ENCODE measurements around the gene KMT2E. TPM values are rescaled to one million over a fixed set of nuclear protein-coding genes. Genes with fewer than 3 reads are reported as not detected.

KMT2E gene
- total RNA-seq, 1 donor from 2014 or later, result 62.5 TPM

DNA sequence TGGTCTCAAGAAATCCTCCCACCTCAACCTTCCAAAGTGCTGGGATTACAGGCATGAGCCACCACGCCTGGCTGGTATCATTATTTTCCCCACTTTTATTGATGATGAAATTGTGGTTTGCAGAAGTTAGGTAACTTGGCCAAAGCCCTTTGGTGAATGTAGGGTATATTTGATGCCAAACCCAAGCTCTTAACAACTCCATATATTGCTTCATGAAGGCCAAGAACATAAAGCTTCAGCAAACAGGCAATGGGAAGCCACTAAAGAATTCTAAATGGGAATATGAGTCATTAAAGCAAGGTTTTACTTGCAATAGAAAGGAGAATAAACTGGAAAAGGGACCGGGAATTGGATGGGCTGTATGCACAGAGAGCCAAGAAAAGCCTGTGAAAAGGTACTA lies 142.7 kb downstream of the KMT2E start:
- H3K4me3 ChIP-seq (ENCODE audit: insufficient read depth, low read depth, low read length), result no peak overlapping the region
- no peaks in the 10 kb centered on the region for H3K4me1 ChIP-seq (ENCODE audit: insufficient read depth, low read length)
- no peak overlapping the region for H3K27ac ChIP-seq (ENCODE audit: low read depth, low read length)
- H3K4me2 ChIP-seq (ENCODE audit: low read length), result no peak overlapping the region
- H3K79me2 ChIP-seq (ENCODE audit: insufficient read depth, low read length), result no peaks in the 10 kb centered on the region
- FAIRE-seq, result no peak
- TF ChIP-seq EZH2 (IDR thresholded peaks at IDR 0.05; ENCODE audit: insufficient read depth, low read length), result no peak
- no peak for TF ChIP-seq CTCF (IDR thresholded peaks at IDR 0.05; ENCODE audit: insufficient read depth, low read depth, low read length)
- H3K27ac Mint-ChIP-seq (ENCODE audit: unreplicated experiment), result no peak overlapping the region
- peaks cover 7% of the 10 kb centered on the region for H3K4me1 Mint-ChIP-seq (ENCODE audit: low read depth, unreplicated experiment)
- no peaks in the 10 kb centered on the region for H3K9me3 Mint-ChIP-seq (ENCODE audit: unreplicated experiment)
- H3K9me3 ChIP-seq (ENCODE audit: insufficient read depth, low read depth, low read length), result no peaks in the 10 kb centered on the region
- H3K36me3 Mint-ChIP-seq (ENCODE audit: low read depth, unreplicated experiment), result peaks cover 10% of the 10 kb centered on the region
- H3K9ac ChIP-seq (ENCODE audit: low read length), result no peak overlapping the region
- no peak overlapping the region for H2AFZ ChIP-seq (ENCODE audit: low read depth, low read length)
- H3K27me3 ChIP-seq (ENCODE audit: insufficient read depth, low read length), result no peaks in the 10 kb centered on the region
- H3K27me3 Mint-ChIP-seq (ENCODE audit: low read depth, unreplicated experiment), result no peaks in the 10 kb centered on the region
- no peaks in the 10 kb centered on the region for H3K36me3 ChIP-seq (ENCODE audit: insufficient read depth, low read length)
- no peaks in the 10 kb centered on the region for H4K20me1 ChIP-seq (ENCODE audit: insufficient read depth, low read length)
- DNase-seq (ENCODE audit: low read depth), result no peak
- no peak overlapping the region for H3K4me3 Mint-ChIP-seq (ENCODE audit: unreplicated experiment)

DNA sequence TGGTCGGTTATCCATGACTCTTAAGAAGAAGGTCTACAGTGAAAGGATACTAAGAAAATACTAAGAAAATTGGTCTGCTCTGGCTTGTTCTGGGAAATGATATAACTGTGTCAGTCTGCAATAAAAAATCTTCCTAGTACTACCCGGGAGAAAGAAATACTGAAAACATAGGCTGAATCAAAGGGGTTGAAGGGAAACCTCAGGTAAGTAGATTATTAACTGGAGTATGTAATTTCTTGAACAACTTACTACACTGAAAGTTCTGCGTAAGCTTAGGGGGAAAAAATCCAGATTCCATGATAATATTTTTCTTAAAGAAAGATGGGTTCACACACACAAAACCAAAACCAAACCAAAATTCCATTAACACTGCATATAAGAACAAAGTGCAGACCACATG lies 143.3 kb downstream of the KMT2E start:
- H3K4me3 Mint-ChIP-seq (ENCODE audit: unreplicated experiment), result no peak overlapping the region
- TF ChIP-seq EZH2 (IDR thresholded peaks at IDR 0.05; ENCODE audit: insufficient read depth, low read length) (no peak), CTCF (IDR thresholded peaks at IDR 0.05; ENCODE audit: insufficient read depth, low read depth, low read length) (no peak)
- no peaks in the 10 kb centered on the region for H3K36me3 ChIP-seq (ENCODE audit: insufficient read depth, low read length)
- H3K27me3 ChIP-seq (ENCODE audit: insufficient read depth, low read length), result no peaks in the 10 kb centered on the region
- no peak overlapping the region for H3K4me3 ChIP-seq (ENCODE audit: insufficient read depth, low read depth, low read length)
- H3K27me3 Mint-ChIP-seq (ENCODE audit: low read depth, unreplicated experiment), result no peaks in the 10 kb centered on the region
- no peak for FAIRE-seq
- DNase-seq (ENCODE audit: low read depth), result no peak
- H3K4me1 Mint-ChIP-seq (ENCODE audit: low read depth, unreplicated experiment), result peaks cover 7% of the 10 kb centered on the region
- H4K20me1 ChIP-seq (ENCODE audit: insufficient read depth, low read length), result no peaks in the 10 kb centered on the region
- H3K36me3 Mint-ChIP-seq (ENCODE audit: low read depth, unreplicated experiment), result peaks cover 10% of the 10 kb centered on the region
- no peaks in the 10 kb centered on the region for H3K9me3 Mint-ChIP-seq (ENCODE audit: unreplicated experiment)
- H3K4me1 ChIP-seq (ENCODE audit: insufficient read depth, low read length), result no peaks in the 10 kb centered on the region
- H2AFZ ChIP-seq (ENCODE audit: low read depth, low read length), result no peak overlapping the region
- no peak overlapping the region for H3K27ac ChIP-seq (ENCODE audit: low read depth, low read length)
- H3K79me2 ChIP-seq (ENCODE audit: insufficient read depth, low read length), result no peaks in the 10 kb centered on the region
- no peak overlapping the region for H3K27ac Mint-ChIP-seq (ENCODE audit: unreplicated experiment)
- no peak overlapping the region for H3K4me2 ChIP-seq (ENCODE audit: low read length)
- no peaks in the 10 kb centered on the region for H3K9me3 ChIP-seq (ENCODE audit: insufficient read depth, low read depth, low read length)
- no peak overlapping the region for H3K9ac ChIP-seq (ENCODE audit: low read length)

- Histone ChIP-seq H3K27me3 (ENCODE audit: insufficient read depth, low read length) (no peaks in the 10 kb centered on the region), H2AFZ (ENCODE audit: low read depth, low read length) (no peak overlapping the region), H3K36me3 (ENCODE audit: insufficient read depth, low read length) (peaks cover 7% of the 10 kb centered on the region), H3K79me2 (ENCODE audit: insufficient read depth, low read length) (no peaks in the 10 kb centered on the region), H3K4me1 (ENCODE audit: insufficient read depth, low read length) (no peaks in the 10 kb centered on the region), H3K27ac (ENCODE audit: low read depth, low read length) (no peak overlapping the region), H3K9me3 (ENCODE audit: insufficient read depth, low read depth, low read length) (no peaks in the 10 kb centered on the region), H3K4me2 (ENCODE audit: low read length) (no peak overlapping the region), H4K20me1 (ENCODE audit: insufficient read depth, low read length) (peaks cover 4% of the 10 kb centered on the region), H3K4me3 (ENCODE audit: insufficient read depth, low read depth, low read length) (no peak overlapping the region), H3K9ac (ENCODE audit: low read length) (no peak overlapping the region)
- no peak for TF ChIP-seq EZH2 (IDR thresholded peaks at IDR 0.05; ENCODE audit: insufficient read depth, low read length)
- no peak for TF ChIP-seq CTCF (IDR thresholded peaks at IDR 0.05; ENCODE audit: insufficient read depth, low read depth, low read length)
- H3K4me1 Mint-ChIP-seq (ENCODE audit: low read depth, unreplicated experiment), result peaks cover 7% of the 10 kb centered on the region
- H3K4me3 Mint-ChIP-seq (ENCODE audit: unreplicated experiment), result no peak overlapping the region
- no peak for DNase-seq (ENCODE audit: low read depth)
- no peaks in the 10 kb centered on the region for H3K27me3 Mint-ChIP-seq (ENCODE audit: low read depth, unreplicated experiment)
- H3K9me3 Mint-ChIP-seq (ENCODE audit: unreplicated experiment), result no peaks in the 10 kb centered on the region
- H3K27ac Mint-ChIP-seq (ENCODE audit: unreplicated experiment), result no peak overlapping the region
- FAIRE-seq, result no peak
- H3K36me3 Mint-ChIP-seq (ENCODE audit: low read depth, unreplicated experiment), result peaks cover 23% of the 10 kb centered on the region
These were observed 147.4 kb downstream of the KMT2E start for GRCh38 chr7:105161366-105161765.
